HAP-1 (cell line): ENCODE results near the gene SIX5.
A peak's percentile ranks its signal among the peaks of the same experiment; 100 is the strongest.
"Not testable (repeated sequence)": the region's sequence is repeated elsewhere in the genome, so short reads cannot be mapped to it uniquely, and the experiment has no call there.

Experiments
- DNase-seq, 2 experiments: peaks; one replicate each; pipeline ENCODE4 v3.0.0-alpha.2; 2016 to 2020; ENCODE audit warnings: low spot score in 2 of 2
- H3K27me3 ChIP-seq: fragments of 250-450 bp; sonication (Bioruptor Pico); 2 replicates; pipeline ENCODE4 v1.5.1; 2020; ENCODE audit warnings: low read depth, mild to moderate bottlenecking, moderate library complexity
- H3K36me3 ChIP-seq: fragments of 250-450 bp; sonication (Bioruptor Pico); replicated peaks from 2 replicates; pipeline ENCODE4 v1.5.1; 2020; ENCODE audit warnings: mild to moderate bottlenecking
- H3K4me1 ChIP-seq: fragments of 250-450 bp; sonication (Bioruptor Pico); 2 replicates; pipeline ENCODE4 v1.5.1; 2020; ENCODE audit warnings: mild to moderate bottlenecking
- H3K4me3 ChIP-seq: fragments of 250-450 bp; sonication (Bioruptor Pico); 2 replicates; pipeline ENCODE4 v1.5.1; 2020; ENCODE audit warnings: mild to moderate bottlenecking, moderate library complexity
- H3K9me3 ChIP-seq: fragments of 250-450 bp; sonication (Bioruptor Pico); 2 replicates; pipeline ENCODE4 v1.5.1; 2020; ENCODE audit warnings: mild to moderate bottlenecking, moderate library complexity
- in situ Hi-C: fragments of 300-500 bp; cut with MboI; formaldehyde crosslinking; loops from 3 replicates; pipeline ENCODE4 v1.14.3; 2020; ENCODE audit warnings: low sequenced_read_pairs, inconsistent platforms, mixed read lengths

SIX5 gene

GRCh38 chr19:45747513-45747912 lies 21.5 kb downstream of the SIX5 start:
- in situ Hi-C loops = no loop called here

DNA sequence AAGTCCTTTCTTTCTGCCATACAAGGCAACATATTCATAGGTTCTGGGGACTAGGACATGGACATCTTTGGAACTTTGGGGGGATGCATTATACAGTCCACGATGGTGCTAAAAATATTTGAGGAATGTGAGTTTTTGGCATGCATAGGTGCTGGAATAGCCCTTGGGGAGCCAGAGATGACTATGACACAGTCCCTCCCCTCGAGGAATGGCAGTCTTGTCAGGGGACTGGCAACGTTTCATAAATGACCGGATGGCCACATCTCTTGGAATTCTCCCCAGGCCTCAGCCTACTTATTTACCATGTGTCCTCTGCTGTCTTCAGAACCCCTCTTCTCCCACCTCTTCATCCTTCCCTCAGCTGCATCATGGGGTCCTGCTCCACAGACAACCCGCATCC lies 22.2 kb downstream of the SIX5 start:
- no peak overlapping the region for H3K4me3 ChIP-seq
- H3K27me3 ChIP-seq = no peaks in the 10 kb centered on the region
- in situ Hi-C loops = no loop called here
- no peaks in the 10 kb centered on the region for H3K9me3 ChIP-seq
- no peaks in the 10 kb centered on the region for H3K4me1 ChIP-seq
- H3K36me3 ChIP-seq = no peaks in the 10 kb centered on the region
- DNase-seq = no peak

More at GRCh38 chr19:45747513-45747912, 21.5 kb downstream of the SIX5 start:
- H3K27me3 ChIP-seq = no peaks in the 10 kb centered on the region
- no peak overlapping the region for H3K4me3 ChIP-seq
- H3K36me3 ChIP-seq = no peaks in the 10 kb centered on the region
- DNase-seq = no peak
- H3K4me1 ChIP-seq = no peaks in the 10 kb centered on the region
- no peaks in the 10 kb centered on the region for H3K9me3 ChIP-seq

GRCh38 chr19:45745606-45746005 lies 23.4 kb downstream of the SIX5 start:
- Histone ChIP-seq H3K9me3 (no peaks in the 10 kb centered on the region), H3K36me3 (no peaks in the 10 kb centered on the region), H3K4me1 (no peaks in the 10 kb centered on the region), H3K4me3 (no peak overlapping the region), H3K27me3 (no peaks in the 10 kb centered on the region)
- in situ Hi-C loops = no loop called here
- DNase-seq = no peak

DNA sequence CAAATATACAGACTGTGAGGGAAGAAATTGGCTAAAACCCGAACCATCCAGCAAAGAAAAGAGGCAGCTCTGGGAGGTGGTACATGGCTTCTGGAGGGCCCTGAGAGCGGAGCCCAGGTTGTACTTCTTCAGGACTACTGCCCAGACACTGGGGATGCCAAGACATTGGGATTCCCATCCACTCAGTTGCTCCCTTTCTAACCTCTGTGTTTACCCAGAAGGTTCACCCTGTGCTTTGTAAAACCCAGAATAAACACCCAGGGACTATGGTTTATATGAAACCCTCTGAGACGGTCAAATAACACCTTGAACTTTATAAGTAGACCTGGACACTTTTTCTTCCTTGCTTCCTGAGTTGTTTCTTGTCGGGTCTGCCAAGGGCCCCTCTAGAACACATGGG lies 26.1 kb downstream of the SIX5 start:
- Histone ChIP-seq H3K36me3 (no peaks in the 10 kb centered on the region), H3K4me3 (no peak overlapping the region), H3K4me1 (no peaks in the 10 kb centered on the region), H3K27me3 (no peaks in the 10 kb centered on the region), H3K9me3 (no peaks in the 10 kb centered on the region)
- no peak for DNase-seq
- in situ Hi-C loops = no loop called here

DNA sequence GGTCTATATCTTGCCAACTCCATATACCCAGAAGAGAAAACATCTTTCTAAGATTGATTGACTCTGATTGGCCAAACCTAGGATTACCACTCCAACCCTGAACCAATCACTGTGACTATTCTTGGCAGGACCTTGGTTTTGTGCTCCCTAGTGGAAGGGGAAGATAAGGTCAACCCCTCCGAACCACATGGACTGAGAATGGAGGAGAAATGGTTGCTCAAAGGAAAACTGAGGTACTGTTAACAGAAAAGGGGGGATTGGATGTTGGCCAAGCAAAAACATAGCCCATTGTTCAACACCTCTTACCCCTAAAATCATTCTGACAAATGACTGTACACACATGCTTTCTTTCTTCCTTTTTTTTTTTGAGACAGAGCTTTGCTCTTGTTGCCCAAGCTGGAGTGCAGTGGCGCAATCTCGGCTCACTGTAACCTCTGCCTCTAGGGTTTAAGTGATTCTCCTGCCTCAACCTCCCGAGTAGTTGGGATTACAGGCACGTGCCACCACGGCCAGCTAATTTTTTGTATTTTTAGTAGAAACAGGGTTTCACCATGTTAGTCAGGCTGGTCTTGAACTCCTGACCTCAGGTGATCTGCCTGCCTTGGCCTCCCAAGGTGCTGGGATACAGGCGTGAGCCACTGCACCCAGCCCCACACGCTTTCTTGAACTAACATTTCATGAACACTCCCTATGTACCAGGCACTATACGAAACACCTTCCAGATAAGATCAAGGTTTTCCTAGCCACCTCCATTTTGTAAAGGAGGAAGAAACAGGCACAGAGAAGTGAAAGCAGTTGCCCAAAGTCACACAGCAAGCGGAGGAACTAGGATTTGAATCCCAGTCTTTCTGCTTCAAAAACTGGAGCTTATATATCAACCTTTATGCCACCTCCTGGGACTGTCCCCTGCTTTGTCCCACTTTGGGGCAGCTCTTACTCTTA lies 29.3 kb downstream of the SIX5 start:
- peak in 1 of 2 experiments; percentile 16 for DNase-seq
- Histone ChIP-seq H3K36me3 (no peaks in the 10 kb centered on the region), H3K4me1 (no peaks in the 10 kb centered on the region), H3K9me3 (no peaks in the 10 kb centered on the region), H3K4me3 (no peak overlapping the region), H3K27me3 (no peaks in the 10 kb centered on the region)
- in situ Hi-C loops = no loop called here

DNA sequence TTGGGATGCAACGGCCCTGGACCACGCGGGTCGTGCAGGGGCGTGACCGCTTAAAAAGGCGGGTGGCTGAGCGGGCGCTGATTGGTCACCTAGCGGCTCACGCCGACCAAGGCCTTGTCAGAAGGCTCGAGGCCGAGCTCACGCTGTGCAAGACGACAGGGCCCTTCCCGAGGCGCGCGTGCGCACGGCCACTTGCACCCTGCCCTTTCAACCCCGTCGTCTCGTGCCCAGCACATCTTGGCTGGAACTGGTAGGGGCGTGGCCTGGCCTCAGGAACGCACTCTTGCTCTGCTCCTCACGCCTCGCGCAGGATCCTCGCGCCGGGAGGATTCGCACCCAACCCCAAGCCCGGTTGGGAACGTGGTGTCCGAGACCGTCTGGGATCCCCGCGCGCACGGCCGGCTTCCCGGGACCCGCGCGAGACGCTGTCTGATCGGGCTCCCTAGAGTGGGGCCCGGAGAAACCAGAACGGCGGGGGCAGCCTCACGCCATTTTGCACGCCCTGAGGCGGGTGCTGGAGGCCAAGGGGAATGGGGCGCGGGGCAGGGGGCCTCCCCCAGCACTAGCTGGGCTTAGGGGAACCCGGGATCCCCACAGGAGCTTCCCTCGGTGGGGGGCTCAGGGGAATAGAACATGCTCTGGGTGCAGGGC lies 35.8 kb downstream of the SIX5 start, which contains the start of gene MEIOSIN:
Gene MEIOSIN (plus strand): TSS at position 280 of the 651 bp plus-strand sequence. CDS start 1,938 bp downstream, outside the sequence.
- no peak for DNase-seq
- Histone ChIP-seq H3K4me3 (no peak within 1 kb of the TSS), H3K4me1 (peaks cover 12% of the 10 kb centered on the region), H3K27me3 (no peaks in the 10 kb centered on the region), H3K9me3 (no peaks in the 10 kb centered on the region), H3K36me3 (no peaks in the 10 kb centered on the region)
- in situ Hi-C loops = no loop called here

DNA sequence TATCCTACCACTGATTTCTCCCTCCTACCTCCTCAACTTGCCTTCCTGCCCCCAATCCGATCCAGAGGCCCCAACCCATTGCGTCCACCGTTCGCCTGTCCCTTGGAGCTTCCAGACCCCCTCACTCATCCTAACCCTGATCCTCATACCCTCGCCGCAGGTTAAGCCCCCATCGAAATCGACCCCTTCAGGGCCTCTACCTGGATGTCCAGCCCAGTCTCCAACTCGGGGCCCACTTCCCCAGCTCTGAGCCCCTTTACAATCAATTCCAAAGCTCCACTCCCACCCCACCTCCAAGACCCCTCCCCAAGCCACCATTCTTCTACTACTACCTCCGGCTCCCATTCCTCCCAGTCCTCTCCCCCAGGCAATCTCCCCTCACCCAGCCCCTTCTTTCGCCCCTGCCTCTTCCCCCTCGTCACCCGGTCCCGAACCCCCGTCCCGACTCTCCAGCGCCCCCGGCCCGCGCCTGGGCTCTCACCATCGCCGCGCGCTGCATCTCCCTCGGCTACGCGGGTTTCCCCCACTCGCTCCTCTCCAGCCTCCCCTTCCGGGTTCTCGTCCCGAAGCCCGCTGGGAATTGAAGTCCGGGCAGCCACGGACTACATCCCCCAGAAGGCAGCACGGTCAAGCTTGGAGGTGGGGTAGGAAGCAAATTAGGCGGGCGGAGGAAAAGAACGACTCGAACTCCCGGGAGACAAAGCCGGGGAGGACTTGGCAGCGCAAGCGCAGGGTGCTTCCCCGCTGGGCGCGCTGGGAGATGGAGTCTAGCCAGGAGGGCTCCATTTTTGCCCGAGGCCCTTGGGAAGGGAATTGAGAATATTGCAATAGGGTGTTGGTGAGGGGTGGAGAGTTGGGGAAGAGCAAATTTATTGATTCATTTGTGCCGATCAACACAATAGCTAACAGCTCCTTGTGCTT lies 38.4 kb downstream of the SIX5 start, which contains the start of gene FBXO46:
Gene FBXO46 (minus strand): TSS at position 529 of the 921 bp plus-strand sequence. CDS start 17,401 bp downstream, outside the sequence.
- Histone ChIP-seq H3K27me3 (no peaks in the 10 kb centered on the region), H3K4me3 (peak within 1 kb of the TSS; percentile 79), H3K36me3 (no peaks in the 10 kb centered on the region), H3K9me3 (no peaks in the 10 kb centered on the region), H3K4me1 (peaks cover 12% of the 10 kb centered on the region)
- in situ Hi-C loops = no loop called here
- peak; percentile 99 for DNase-seq

GRCh38 chr19:45729800-45730290 lies 39.2 kb downstream of the SIX5 start:
- Histone ChIP-seq H3K36me3 (no peaks in the 10 kb centered on the region), H3K27me3 (no peaks in the 10 kb centered on the region), H3K9me3 (no peaks in the 10 kb centered on the region), H3K4me3 (peak overlapping the region; percentile 79), H3K4me1 (peaks cover 12% of the 10 kb centered on the region)
- DNase-seq = no peak
- in situ Hi-C loops = no loop called here

DNA sequence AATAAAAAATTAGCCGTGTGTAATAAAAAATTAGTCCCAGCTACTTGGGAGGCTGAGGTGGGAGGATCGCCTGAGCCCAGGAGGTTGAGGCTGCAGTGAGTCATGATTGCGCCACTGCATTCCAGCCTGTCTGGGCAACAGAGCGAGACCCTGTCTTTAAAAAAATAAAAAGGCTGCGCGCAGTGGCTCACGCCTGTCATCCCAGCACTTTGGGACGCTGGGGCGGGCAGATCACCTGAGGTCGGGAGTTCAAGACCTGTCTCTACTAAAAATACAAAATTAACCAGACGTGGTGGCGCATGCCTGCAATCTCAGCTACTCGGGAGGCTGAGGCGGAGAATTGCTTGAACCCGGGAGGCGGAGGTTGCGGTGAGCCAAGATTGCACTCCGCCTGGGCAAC lies 40.4 kb downstream of the SIX5 start:
- H3K36me3 ChIP-seq, H3K27me3 ChIP-seq, in situ Hi-C loops, H3K9me3 ChIP-seq, DNase-seq, H3K4me3 ChIP-seq: not testable (repeated sequence)
- peaks cover 12% of the 10 kb centered on the region for H3K4me1 ChIP-seq

DNA sequence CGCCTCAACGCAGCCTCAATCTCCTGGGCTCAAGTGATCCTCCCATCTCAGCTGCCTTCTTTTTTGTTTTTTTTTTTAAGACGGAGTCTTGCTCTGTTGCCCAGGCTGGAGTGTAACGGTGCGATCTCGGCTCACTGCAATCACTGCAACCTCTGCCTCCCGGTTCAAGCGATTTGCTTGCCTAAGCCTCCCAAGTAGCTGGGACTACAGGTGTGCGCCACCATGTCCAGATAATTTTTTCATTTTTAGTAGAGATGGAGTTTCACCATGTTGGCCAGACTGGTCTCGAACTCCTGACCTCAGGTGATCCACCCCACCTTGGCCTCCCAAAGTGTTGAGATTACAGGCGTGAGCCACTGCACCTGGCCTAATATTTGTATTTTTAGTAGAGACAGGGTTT lies 49.0 kb downstream of the SIX5 start:
- peaks cover 13% of the 10 kb centered on the region for H3K36me3 ChIP-seq
- DNase-seq, H3K27me3 ChIP-seq, H3K9me3 ChIP-seq, H3K4me3 ChIP-seq, H3K4me1 ChIP-seq, in situ Hi-C loops: not testable (repeated sequence)

DNA sequence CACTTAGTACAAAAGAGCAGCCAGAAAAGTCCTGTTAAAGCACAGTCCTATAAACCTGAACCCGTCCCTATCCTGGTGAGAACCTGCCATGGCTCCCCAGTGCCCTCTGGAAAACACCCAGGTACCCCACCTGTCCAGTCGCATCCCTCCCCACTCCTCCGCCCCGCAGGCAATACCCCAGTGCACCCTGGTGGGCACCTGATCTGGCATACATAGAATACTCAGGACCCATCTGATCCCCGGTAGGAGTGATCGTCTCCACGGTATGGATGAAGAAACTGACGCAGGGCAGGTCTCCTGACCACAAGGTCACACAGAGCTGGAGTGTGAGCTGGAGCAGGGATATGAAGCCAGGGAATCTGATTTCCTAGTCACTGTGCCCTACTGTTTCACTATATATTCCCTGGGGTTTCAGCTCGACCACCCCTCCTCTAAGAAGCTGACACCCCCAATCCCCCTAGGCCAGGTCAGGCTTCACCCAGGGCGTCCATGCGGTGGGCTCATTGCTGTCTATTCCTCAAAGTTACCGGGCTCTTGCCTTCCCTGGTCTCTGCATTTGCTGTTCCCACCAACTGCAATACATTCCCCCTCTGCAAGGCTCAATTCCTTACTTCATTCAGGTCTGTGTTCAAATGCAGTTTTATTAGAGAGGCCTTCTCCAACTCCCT lies 50.9 kb downstream of the SIX5 start:
- H3K4me1 ChIP-seq = peaks cover 8% of the 10 kb centered on the region
- in situ Hi-C loops = no loop called here
- DNase-seq = no peak

DNA sequence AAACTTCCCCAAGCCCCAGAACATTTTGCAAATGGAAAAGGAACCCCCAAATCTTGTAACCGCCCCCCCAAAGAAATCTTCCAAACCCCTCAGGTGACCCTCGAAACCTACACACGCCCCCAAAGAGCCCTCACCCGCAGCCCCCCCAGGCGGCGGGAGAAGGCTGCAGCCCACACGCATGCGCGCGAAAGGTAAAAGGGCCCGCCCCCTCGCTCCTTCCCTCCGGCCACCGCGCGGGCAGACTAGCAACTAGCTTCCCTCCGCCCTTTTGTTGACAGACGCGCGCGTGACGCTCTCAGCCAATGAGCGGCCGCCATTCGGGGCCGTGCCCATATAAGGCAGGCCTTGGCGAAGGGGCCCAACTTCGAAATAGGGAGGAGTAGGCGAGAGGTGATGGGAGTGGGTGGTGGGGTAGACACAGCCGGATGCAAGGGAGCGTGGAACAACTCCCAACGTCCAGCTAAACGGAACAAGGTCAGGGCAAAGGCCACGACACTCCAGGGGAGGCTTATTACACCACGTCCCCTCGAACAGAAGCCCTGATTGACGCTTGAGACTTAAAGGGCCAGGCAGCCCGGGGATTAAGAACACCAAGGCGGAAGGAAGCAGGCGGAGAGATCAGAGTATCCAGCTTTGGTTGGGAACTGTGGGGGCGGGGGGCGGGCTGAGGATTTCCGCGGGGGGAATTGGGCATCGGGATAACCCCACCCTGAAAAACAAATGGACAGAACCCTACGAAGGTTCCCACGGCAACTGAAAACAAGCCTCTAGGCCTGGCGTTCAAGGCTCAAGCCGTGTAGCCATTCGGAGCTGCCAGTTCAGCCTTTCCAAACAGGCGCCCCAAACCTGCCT lies 51.7 kb downstream of the SIX5 start:
- Histone ChIP-seq H3K9me3 (no peaks in the 10 kb centered on the region), H3K27me3 (no peaks in the 10 kb centered on the region), H3K4me1 (peaks cover 8% of the 10 kb centered on the region), H3K36me3 (peaks cover 11% of the 10 kb centered on the region), H3K4me3 (peak overlapping the region; percentile 61)
- DNase-seq = peak; percentile 98 to 99
- in situ Hi-C loops = no loop called here

More for the DNA sequence above, 50.9 kb downstream of the SIX5 start:
- Histone ChIP-seq H3K4me3 (peak overlapping the region; percentile 61), H3K36me3 (peaks cover 10% of the 10 kb centered on the region), H3K9me3 (no peaks in the 10 kb centered on the region), H3K27me3 (no peaks in the 10 kb centered on the region)
